MG63 (cell line): Measurements from ENCODE around the gene FBLN7. TPM values are rescaled to one million over a fixed set of nuclear protein-coding genes. Genes with fewer than 3 reads are reported as not detected.
"Not testable (repeated sequence)": the region's sequence is repeated elsewhere in the genome, so short reads cannot be mapped to it uniquely, and the experiment has no call there.

Source experiments
- DNase-seq: peaks from one replicate; pipeline ENCODE4 v3.0.0-alpha.2; 2020
- H3K27me3 ChIP-seq: fragments of 250-450 bp; sonication (Bioruptor Pico); 2 replicates; pipeline ENCODE4 v1.5.1; 2020; ENCODE audit warnings: mild to moderate bottlenecking, moderate library complexity
- H3K36me3 ChIP-seq: fragments of 250-450 bp; sonication (Bioruptor Pico); 2 replicates; pipeline ENCODE4 v1.5.1; 2020; ENCODE audit warnings: mild to moderate bottlenecking, moderate library complexity
- H3K4me3 ChIP-seq: fragments of 250-450 bp; sonication (Bioruptor Pico); 2 replicates; pipeline ENCODE4 v1.5.1; 2020; ENCODE audit warnings: mild to moderate bottlenecking, moderate library complexity
- H3K9me3 ChIP-seq: fragments of 250-450 bp; sonication (Bioruptor Pico); 2 replicates; pipeline ENCODE4 v1.5.1; 2020; ENCODE audit warnings: mild to moderate bottlenecking, moderate library complexity
- total RNA-seq: library from RNA; depleted of rRNA; stranded (reverse); fragments of >200 nt; shearing (Covaris generic); gene quantifications from 2 replicates; pipeline ENCODE4 v1.2.3, GENCODE V29; 2014; ENCODE audit warnings: low replicate concordance

FBLN7 gene
- total RNA-seq, 1 experiment from 2014 or later = not detected

- H3K4me3 ChIP-seq = no peak overlapping the region
- no peak for DNase-seq
- H3K27me3 ChIP-seq = no peaks in the 10 kb centered on the region
These were observed 49.8 kb downstream of the FBLN7 start for GRCh38 chr2:112187805-112188596.

GRCh38 chr2:112189001-112189556 is 50.9 kb downstream of the FBLN7 start:
- no peak for DNase-seq
- H3K9me3 ChIP-seq = no peaks in the 10 kb centered on the region
- no peaks in the 10 kb centered on the region for H3K27me3 ChIP-seq
- no peaks in the 10 kb centered on the region for H3K36me3 ChIP-seq
- H3K4me3 ChIP-seq = no peak overlapping the region

More at GRCh38 chr2:112187805-112188596, 49.8 kb downstream of the FBLN7 start:
- H3K9me3 ChIP-seq = no peaks in the 10 kb centered on the region
- no peaks in the 10 kb centered on the region for H3K36me3 ChIP-seq

- no peak for DNase-seq
- Histone ChIP-seq H3K9me3 (no peaks in the 10 kb centered on the region), H3K4me3 (no peak overlapping the region), H3K36me3 (no peaks in the 10 kb centered on the region), H3K27me3 (no peaks in the 10 kb centered on the region)
These were observed 55.8 kb downstream of the FBLN7 start for GRCh38 chr2:112194028-112194427.

GRCh38 chr2:112194482-112194881 is 56.3 kb downstream of the FBLN7 start:
- no peak for DNase-seq
- Histone ChIP-seq H3K36me3 (no peaks in the 10 kb centered on the region), H3K4me3 (no peak overlapping the region), H3K27me3 (no peaks in the 10 kb centered on the region), H3K9me3 (no peaks in the 10 kb centered on the region)

GRCh38 chr2:112195167-112195766 is 57.1 kb downstream of the FBLN7 start:
- Histone ChIP-seq H3K4me3 (no peak overlapping the region), H3K9me3 (no peaks in the 10 kb centered on the region), H3K36me3 (no peaks in the 10 kb centered on the region), H3K27me3 (no peaks in the 10 kb centered on the region)
- no peak for DNase-seq

GRCh38 chr2:112195950-112196349 is 57.8 kb downstream of the FBLN7 start:
- Histone ChIP-seq H3K4me3 (no peak overlapping the region), H3K36me3 (no peaks in the 10 kb centered on the region), H3K9me3 (no peaks in the 10 kb centered on the region), H3K27me3 (no peaks in the 10 kb centered on the region)
- no peak for DNase-seq

GRCh38 chr2:112197868-112198267 is 59.7 kb downstream of the FBLN7 start:
- no peaks in the 10 kb centered on the region for H3K27me3 ChIP-seq
- no peak for DNase-seq
- no peaks in the 10 kb centered on the region for H3K36me3 ChIP-seq
- peaks cover under 1% of the 10 kb centered on the region; the same call in 1 of the 2 replicates for H3K9me3 ChIP-seq
- no peak overlapping the region for H3K4me3 ChIP-seq

- Histone ChIP-seq H3K9me3 (peaks cover 9% of the 10 kb centered on the region), H3K4me3 (no peak overlapping the region), H3K36me3 (no peaks in the 10 kb centered on the region), H3K27me3 (no peaks in the 10 kb centered on the region)
- no peak for DNase-seq
These were observed 60.6 kb downstream of the FBLN7 start for GRCh38 chr2:112198780-112199179.

- Histone ChIP-seq H3K36me3 (no peaks in the 10 kb centered on the region), H3K4me3 (no peak overlapping the region), H3K9me3 (peaks cover 14% of the 10 kb centered on the region), H3K27me3 (no peaks in the 10 kb centered on the region)
- DNase-seq = no peak
These were observed 61.0 kb downstream of the FBLN7 start for GRCh38 chr2:112199188-112199587.

- H3K4me3 ChIP-seq = no peak overlapping the region
- peaks cover 34% of the 10 kb centered on the region for H3K9me3 ChIP-seq
- H3K27me3 ChIP-seq = no peaks in the 10 kb centered on the region
- DNase-seq = peak; percentile 7
- no peaks in the 10 kb centered on the region for H3K36me3 ChIP-seq
These were observed 63.7 kb downstream of the FBLN7 start for GRCh38 chr2:112201696-112202430.

GRCh38 chr2:112204411-112204810 is 66.2 kb downstream of the FBLN7 start:
- H3K4me3 ChIP-seq = no peak overlapping the region
- no peak for DNase-seq
- peaks cover 34% of the 10 kb centered on the region for H3K9me3 ChIP-seq
- no peaks in the 10 kb centered on the region for H3K27me3 ChIP-seq
- H3K36me3 ChIP-seq = no peaks in the 10 kb centered on the region

- not testable (repeated sequence) for H3K36me3 ChIP-seq, DNase-seq, H3K27me3 ChIP-seq, H3K4me3 ChIP-seq
- peaks cover 34% of the 10 kb centered on the region for H3K9me3 ChIP-seq
These were observed 69.7 kb downstream of the FBLN7 start for GRCh38 chr2:112207905-112208304.

GRCh38 chr2:112216167-112216566 is 78.0 kb downstream of the FBLN7 start:
- DNase-seq = no peak
- Histone ChIP-seq H3K27me3 (no peaks in the 10 kb centered on the region), H3K4me3 (no peak overlapping the region)

GRCh38 chr2:112217854-112218253 is 79.7 kb downstream of the FBLN7 start:
- Histone ChIP-seq H3K36me3 (peaks cover 40% of the 10 kb centered on the region), H3K9me3 (peaks cover 18% of the 10 kb centered on the region), H3K27me3 (no peaks in the 10 kb centered on the region), H3K4me3 (no peak overlapping the region)
- no peak for DNase-seq

More at GRCh38 chr2:112216167-112216566, 78.0 kb downstream of the FBLN7 start:
- Histone ChIP-seq H3K36me3 (peaks cover 26% of the 10 kb centered on the region), H3K9me3 (peaks cover 9% of the 10 kb centered on the region)

GRCh38 chr2:112220186-112220585 is 82.0 kb downstream of the FBLN7 start:
- DNase-seq = no peak
- Histone ChIP-seq H3K36me3 (peaks cover 40% of the 10 kb centered on the region), H3K9me3 (peaks cover 20% of the 10 kb centered on the region), H3K4me3 (no peak overlapping the region), H3K27me3 (no peaks in the 10 kb centered on the region)

- DNase-seq = no peak
- Histone ChIP-seq H3K36me3 (peaks cover 39% of the 10 kb centered on the region), H3K4me3 (no peak overlapping the region), H3K27me3 (no peaks in the 10 kb centered on the region), H3K9me3 (peaks cover 20% of the 10 kb centered on the region)
These were observed 82.6 kb downstream of the FBLN7 start for GRCh38 chr2:112220831-112221230.

- no peaks in the 10 kb centered on the region for H3K9me3 ChIP-seq
- peaks cover 24% of the 10 kb centered on the region for H3K36me3 ChIP-seq
- DNase-seq = peak; percentile 72
- no peak overlapping the region for H3K4me3 ChIP-seq
- H3K27me3 ChIP-seq = no peaks in the 10 kb centered on the region
These were observed 91.2 kb downstream of the FBLN7 start for GRCh38 chr2:112229348-112229747.
